ENCODE results near the gene RFTN2.

DNA sequence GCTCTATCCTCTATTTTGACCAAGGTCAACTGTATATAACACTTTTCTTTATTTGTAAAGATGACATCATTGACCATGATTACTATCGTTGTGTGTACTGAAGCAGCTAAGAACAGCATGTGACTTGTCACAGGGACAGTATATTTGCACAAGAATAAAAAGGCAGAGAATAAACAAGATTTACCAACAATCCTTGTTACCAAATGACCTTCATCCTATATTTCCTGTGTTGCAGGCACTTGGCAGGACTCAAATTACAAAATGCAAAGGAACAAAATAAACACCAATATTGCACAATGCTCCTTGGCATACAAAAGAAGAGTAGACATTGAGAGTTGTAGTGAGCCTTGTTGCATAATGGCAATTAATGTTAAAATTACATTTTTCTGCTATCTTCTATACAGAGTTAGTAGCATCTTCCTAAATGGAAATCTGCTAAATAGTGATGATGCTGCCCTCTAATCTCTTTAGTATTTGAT, 61.8 kb downstream of the RFTN2 start:
- TF ChIP-seq EZH2 (IDR thresholded peaks at IDR 0.05; ENCODE audit: borderline replicate concordance, low read length) (no peak), CTCF (conservative IDR thresholded peaks at IDR 0.05 in 1 of 2, IDR thresholded peaks at IDR 0.05 in 1 of 2; ENCODE audit: extremely low read depth in 1 of 2, insufficient read depth in 1 of 2, low read depth in 1 of 2, low read length in 2 of 2) (no peak)
